Cardiac muscle cell (in vitro differentiated cells and primary cell): Measurements from ENCODE around the gene PFDN1. TPM values are rescaled to one million over a fixed set of nuclear protein-coding genes. Genes with fewer than 3 reads are reported as not detected.
A peak's percentile ranks its signal among the peaks of the same experiment; 100 is the strongest.

Experiments used
- DNase-seq, 2 donors: peaks; one replicate each; pipeline versions ENCODE4 v3.0.0 to v3.0.0-alpha.2; 2010 to 2017; ENCODE audit warnings: low read depth in 1 of 2, low spot score in 1 of 2
- H3K27ac ChIP-seq: fragments of 200-600 bp; sonication (generic); 2 replicates; pipeline ENCODE4 v1.5.1; 2016
- H3K27me3 ChIP-seq: fragments of 200-600 bp; sonication (generic); 2 replicates; pipeline ENCODE4 v1.6.0; 2016; ENCODE audit warnings: control low read depth
- H3K36me3 ChIP-seq: fragments of 200-600 bp; sonication (generic); 2 replicates; pipeline ENCODE4 v1.5.1; 2016; ENCODE audit warnings: control low read depth
- H3K4me1 ChIP-seq: fragments of 200-600 bp; sonication (generic); 2 replicates; pipeline ENCODE4 v1.8.1; 2017; ENCODE audit warnings: low read depth, mild to moderate bottlenecking, mixed run types
- H3K4me3 ChIP-seq: fragments of 200-600 bp; sonication (generic); 2 replicates; pipeline ENCODE4 v1.5.1; 2016; ENCODE audit warnings: mild to moderate bottlenecking
- H3K9me3 ChIP-seq: fragments of 200-600 bp; sonication (generic); 2 replicates; pipeline ENCODE4 v1.5.1; 2017; ENCODE audit warnings: low read depth, mild to moderate bottlenecking, control low read depth
- CTCF ChIP-seq: IDR thresholded peaks from 2 replicates; pipeline ENCODE4 v1.5.1; 2012; ENCODE audit warnings: low read depth, mild to moderate bottlenecking, low read length
- polyA plus RNA-seq: library from polyadenylated mRNA; unstranded; fragments of >200 nt; fragmentation: Nextera tagmentation; extraction: Ambion mirVana; gene quantifications from 2 replicates; pipeline ENCODE4 v1.2.1, GENCODE V29; 2016
- total RNA-seq: library from RNA; depleted of rRNA; stranded (reverse); fragments of >200 nt; gene quantifications from 2 replicates; pipeline ENCODE4 v1.2.3, GENCODE V29; 2016

PFDN1 gene
- total and polyA plus RNA-seq, 2 experiments from 2014 or later = 129 to 139 TPM

- Histone ChIP-seq H3K27ac (no peak overlapping the region), H3K4me3 (no peak overlapping the region), H3K36me3 (peaks cover 3% of the 10 kb centered on the region), H3K9me3 (no peaks in the 10 kb centered on the region), H3K27me3 (no peaks in the 10 kb centered on the region), H3K4me1 (peaks cover 16% of the 10 kb centered on the region)
- no peak for DNase-seq
- TF ChIP-seq CTCF = no peak
These were observed 1.1 kb upstream of the PFDN1 start for GRCh38 chr5:140303966-140304365.

- no peaks in the 10 kb centered on the region for H3K9me3 ChIP-seq
- H3K27me3 ChIP-seq = no peaks in the 10 kb centered on the region
- H3K4me1 ChIP-seq = peaks cover 31% of the 10 kb centered on the region
- peak overlapping the region; percentile 57 for H3K4me3 ChIP-seq
- H3K36me3 ChIP-seq = peaks cover 3% of the 10 kb centered on the region
- no peak for DNase-seq
- TF ChIP-seq CTCF = no peak
- no peak overlapping the region for H3K27ac ChIP-seq
These were observed 1.8 kb downstream of the PFDN1 start for GRCh38 chr5:140301136-140301535.

GRCh38 chr5:140299056-140299455 is 3.8 kb downstream of the PFDN1 start:
- Histone ChIP-seq H3K9me3 (no peaks in the 10 kb centered on the region), H3K4me1 (peaks cover 47% of the 10 kb centered on the region), H3K27me3 (no peaks in the 10 kb centered on the region), H3K36me3 (peaks cover 3% of the 10 kb centered on the region), H3K4me3 (no peak overlapping the region), H3K27ac (peak overlapping the region; percentile 78)
- DNase-seq = no peak
- TF ChIP-seq CTCF = no peak

- no peak overlapping the region for H3K4me3 ChIP-seq
- TF ChIP-seq CTCF = no peak
- peak; percentile 21 to 32 for DNase-seq
- H3K27ac ChIP-seq = peak overlapping the region; percentile 78
- no peaks in the 10 kb centered on the region for H3K9me3 ChIP-seq
- H3K36me3 ChIP-seq = peaks cover 3% of the 10 kb centered on the region
- H3K4me1 ChIP-seq = peaks cover 50% of the 10 kb centered on the region
- no peaks in the 10 kb centered on the region for H3K27me3 ChIP-seq
These were observed 4.7 kb downstream of the PFDN1 start for GRCh38 chr5:140298183-140298601.

GRCh38 chr5:140297283-140297682 is 5.6 kb downstream of the PFDN1 start:
- Histone ChIP-seq H3K4me3 (no peak overlapping the region), H3K4me1 (peaks cover 59% of the 10 kb centered on the region), H3K27me3 (no peaks in the 10 kb centered on the region), H3K27ac (no peak overlapping the region), H3K9me3 (no peaks in the 10 kb centered on the region), H3K36me3 (peaks cover 3% of the 10 kb centered on the region)
- DNase-seq = no peak
- no peak for TF ChIP-seq CTCF

- H3K27ac ChIP-seq = peak overlapping the region; percentile 62
These were observed 6.6 kb downstream of the PFDN1 start for GRCh38 chr5:140296289-140296688.

More at GRCh38 chr5:140296289-140296688, 6.6 kb downstream of the PFDN1 start:
- Histone ChIP-seq H3K36me3 (peaks cover 3% of the 10 kb centered on the region), H3K4me3 (no peak overlapping the region), H3K9me3 (no peaks in the 10 kb centered on the region), H3K4me1 (peaks cover 52% of the 10 kb centered on the region), H3K27me3 (no peaks in the 10 kb centered on the region)
- no peak for TF ChIP-seq CTCF
- peak in 1 of 2 donors; percentile 17 for DNase-seq
